ENCODE measurements around the gene FBXW7.
A peak's percentile ranks its signal among the peaks of the same experiment; 100 is the strongest.

The FBXW7 gene

GRCh38 chr4:152508818-152509217 lies 27.1 kb downstream of the FBXW7 start:
- no peak for DNase-seq

GRCh38 chr4:152508386-152508785 lies 27.5 kb downstream of the FBXW7 start:
- no peak for DNase-seq

DNA sequence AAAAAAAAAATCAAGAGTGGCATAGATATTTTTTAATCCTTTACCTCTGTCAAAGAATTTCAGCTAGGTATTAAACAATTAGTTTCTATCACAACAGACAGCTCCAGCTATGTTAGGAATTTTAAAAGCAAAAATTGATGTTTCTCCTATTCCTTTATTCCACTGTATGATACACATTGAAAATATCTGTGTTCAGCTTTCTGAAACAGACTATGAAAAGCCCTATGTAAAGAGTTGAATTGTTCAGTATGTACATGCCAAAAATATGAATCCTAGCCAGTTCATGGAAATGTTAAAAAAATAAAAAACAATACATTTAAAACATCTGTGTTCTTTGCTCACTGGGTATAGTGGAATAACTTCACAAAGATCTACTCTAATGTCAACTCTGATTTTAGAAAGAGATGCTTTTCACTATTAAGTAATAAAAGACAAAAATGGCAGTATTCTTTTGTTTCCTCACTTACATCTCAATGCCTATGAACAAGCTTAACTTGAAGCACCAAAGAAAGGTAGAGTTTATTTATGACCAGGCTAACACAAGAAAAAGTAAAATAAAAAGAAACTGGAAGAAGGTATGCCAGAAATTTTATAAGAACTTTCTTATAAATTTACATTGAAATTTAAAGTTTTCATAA lies 32.1 kb downstream of the FBXW7 start:
- no peak for DNase-seq

GRCh38 chr4:152501846-152502536 lies 33.9 kb downstream of the FBXW7 start:
- DNase-seq, result no peak

- peak; percentile 55 to 59 for DNase-seq
Measured at GRCh38 chr4:152500800-152501434, 35.0 kb downstream of the FBXW7 start.

- no peak for DNase-seq
Measured at GRCh38 chr4:152500275-152500674, 35.6 kb downstream of the FBXW7 start.

DNA sequence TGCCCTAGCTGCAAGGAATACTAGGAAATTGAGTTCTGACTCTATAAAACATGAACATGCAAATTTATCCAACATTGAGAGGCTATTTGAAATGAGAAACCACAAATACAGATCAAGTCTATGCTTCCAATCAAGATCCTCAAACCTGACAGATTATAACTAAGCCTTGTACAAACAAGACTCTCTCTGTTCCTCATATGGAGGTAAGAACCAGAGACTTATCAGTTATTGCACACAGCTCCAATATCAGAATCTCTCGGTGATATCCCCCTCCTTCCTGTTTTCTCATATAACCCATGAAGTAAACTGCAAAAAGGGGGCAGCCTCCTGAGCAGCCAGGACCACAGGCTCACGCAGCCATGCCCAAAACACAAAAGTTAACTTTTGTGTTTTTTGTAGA lies 36.5 kb downstream of the FBXW7 start:
- no peak for DNase-seq

DNA sequence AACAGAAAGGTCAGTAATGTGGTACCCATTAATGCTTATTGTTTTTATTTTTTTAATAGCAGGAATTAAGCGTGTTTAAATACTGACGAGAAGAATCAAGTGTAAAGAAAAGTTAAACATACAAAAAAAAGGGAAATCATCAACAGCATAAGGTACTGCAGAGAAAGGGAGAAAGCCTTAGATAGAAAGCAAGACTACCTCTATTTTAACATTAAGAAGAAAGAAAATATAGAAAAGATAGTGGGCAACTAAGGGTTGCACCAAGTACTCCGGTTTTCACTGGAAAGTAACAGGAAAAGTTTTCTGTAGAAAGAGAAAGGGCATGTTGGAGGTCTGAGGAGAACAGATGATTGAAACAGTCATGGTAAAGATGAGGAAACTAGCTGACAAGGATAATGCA lies 41.9 kb downstream of the FBXW7 start:
- DNase-seq, result no peak

DNA sequence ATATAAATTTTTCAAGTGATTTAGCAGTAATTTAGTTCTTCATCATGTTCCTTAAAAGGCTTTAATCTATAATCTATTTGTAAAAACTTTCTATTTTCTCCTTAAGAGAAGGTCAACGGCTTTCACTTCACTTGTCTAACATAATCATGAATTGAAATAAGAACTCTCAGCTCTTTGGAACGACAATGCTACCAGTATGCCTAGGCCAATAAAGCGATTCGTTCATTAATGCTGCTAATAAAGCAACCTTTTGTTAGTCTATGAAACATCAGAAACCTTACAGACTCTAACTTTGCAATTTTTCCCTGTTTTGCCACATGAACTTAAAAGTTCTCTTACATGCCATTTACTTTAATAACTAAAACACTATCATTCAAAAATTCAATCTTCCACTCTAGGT lies 47.6 kb downstream of the FBXW7 start:
- no peak for DNase-seq

GRCh38 chr4:152486429-152487389 lies 49.2 kb downstream of the FBXW7 start:
- no peak for DNase-seq

- peak in 1 of 2 experiments; percentile 16 for DNase-seq
Measured at GRCh38 chr4:152485726-152486276, 50.1 kb downstream of the FBXW7 start.

GRCh38 chr4:152482211-152482610 lies 53.7 kb downstream of the FBXW7 start:
- DNase-seq, result no peak

DNA sequence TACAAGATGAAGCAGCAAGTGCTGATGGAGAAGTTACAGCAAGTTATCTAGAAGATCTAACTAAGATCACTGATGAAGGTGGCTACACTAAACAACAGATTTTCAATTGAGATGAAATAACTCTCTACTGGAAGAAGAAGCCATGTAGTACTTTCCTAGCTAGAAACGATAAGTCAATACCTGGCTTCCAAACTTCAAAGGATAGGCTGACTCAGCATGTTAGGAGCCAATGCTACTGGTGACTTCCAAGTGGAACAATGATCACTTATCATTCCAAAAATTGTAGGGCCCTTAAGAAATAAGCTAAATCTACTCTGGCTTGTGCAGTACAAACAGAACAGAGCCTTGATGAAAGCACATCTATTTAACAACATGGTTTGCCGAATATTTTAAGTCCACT lies 55.0 kb downstream of the FBXW7 start:
- DNase-seq, result no peak

DNA sequence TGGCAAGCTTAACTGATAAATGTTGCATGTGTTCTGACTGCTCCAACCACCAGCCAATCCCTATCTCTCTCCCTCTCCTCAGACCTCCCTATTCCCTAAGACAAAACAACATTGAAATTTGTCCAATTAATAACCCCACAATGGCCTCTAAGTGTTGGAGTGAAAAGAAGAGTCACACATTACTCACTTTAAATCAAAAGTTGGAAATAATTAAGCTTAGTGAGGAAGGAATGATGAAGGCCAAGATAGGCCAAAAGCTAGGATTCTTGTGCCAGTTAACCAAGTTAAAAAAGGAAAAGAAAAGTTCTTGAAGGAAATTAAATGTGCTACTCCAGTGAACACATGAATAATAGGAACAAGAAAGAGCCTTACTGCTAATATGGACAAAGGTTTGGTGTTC lies 55.6 kb downstream of the FBXW7 start:
- DNase-seq, result no peak

GRCh38 chr4:152479428-152480026 lies 56.4 kb downstream of the FBXW7 start:
- DNase-seq, result no peak

DNA sequence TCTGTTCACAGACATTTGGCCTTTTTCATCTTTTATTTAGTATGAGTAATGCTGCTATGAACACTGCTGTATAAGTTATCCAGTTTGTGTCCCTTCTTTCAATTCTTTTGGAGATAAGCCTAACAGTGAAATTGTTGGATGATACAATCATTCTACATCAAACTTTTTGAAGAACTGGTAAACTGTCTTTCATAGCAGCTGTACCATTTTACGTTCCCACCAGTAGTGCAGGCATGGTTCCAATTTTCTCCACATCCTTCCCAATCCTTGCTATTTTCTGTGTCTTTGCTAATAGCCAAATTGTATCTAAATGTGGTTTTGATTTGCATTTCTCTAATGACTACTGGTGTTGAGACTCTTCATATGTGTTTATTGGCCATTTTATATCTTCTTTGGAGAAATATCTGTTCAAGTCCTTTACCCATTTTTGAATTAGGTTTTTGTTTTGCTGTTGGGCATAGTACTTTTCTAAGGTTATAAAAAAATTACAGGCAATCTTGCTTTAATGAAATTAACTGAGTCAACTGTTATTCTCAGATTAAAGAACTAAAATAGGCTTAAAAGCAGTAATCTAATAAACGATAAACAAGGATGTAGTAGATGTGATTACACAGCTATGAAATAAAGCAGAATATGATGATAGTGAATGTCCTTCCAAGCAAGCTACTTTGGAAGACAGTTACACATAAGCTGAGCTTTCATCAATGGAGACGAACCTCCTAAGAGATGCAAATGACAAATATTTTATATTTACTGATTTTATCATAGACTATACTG lies 57.2 kb downstream of the FBXW7 start:
- no peak for DNase-seq

DNA sequence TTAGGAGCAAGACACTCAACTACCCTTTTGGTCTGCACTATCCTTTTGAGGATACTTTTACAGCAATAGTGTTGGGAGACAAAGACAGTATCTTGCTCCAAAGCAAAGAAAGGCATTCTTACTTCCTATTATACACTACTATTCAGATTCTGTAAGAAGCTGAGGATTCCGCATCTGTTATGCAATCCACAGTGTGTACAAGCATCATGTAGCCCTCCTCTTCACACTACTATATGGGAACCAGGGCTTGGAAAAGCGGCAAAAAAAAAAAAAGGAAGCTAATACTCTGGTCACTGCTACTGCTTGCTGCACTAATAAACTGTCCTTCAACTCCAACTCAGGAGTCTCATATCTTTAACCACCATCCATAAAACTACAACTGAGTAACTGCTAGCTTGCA lies 59.1 kb downstream of the FBXW7 start:
- DNase-seq, result no peak

DNA sequence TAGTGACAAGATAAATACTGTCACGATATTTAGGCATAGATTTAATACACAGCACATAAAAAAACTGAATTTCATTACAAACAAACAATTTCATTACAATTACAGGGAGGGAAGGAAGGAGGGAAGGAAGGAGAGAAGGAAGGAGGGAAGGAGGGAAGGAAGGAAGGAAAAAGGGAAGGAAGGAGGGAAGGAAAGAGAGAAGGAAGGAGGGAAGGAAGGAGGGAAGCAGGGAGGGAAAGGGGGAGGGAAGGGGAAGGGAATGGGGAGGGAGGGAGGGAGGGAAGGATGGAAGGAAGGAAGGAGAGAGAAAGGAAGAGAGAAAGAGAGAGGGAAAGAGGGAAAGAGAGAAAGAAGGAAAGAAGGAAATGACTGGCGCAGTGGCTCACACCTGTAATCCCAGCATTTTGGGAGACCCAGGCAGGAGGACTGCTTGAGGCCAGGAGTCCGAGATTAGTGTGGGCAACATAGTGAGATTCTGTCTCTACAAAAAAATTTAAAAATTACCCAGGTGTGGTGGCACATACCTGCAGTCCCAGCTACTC lies 64.6 kb downstream of the FBXW7 start:
- DNase-seq, result no peak

DNA sequence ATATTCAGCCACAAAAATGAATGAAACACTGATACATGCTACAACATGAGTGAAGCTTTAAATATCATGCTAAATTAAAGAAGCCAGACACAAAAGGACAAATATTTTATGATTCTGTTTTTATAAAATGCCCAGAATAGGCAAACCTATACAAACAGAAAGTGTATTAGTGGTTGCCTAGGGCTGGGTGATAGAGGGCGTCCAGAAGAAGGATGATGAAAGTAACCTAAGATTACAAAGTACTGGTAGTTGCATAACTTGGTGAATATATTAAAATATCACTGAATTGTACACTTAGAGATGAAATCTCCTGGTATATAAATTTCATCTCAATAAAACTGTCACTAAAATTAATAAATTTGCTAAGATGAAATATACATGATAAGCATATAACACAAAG lies 67.5 kb downstream of the FBXW7 start:
- no peak for DNase-seq

GRCh38 chr4:152467101-152467500 lies 68.8 kb downstream of the FBXW7 start:
- DNase-seq, result no peak
